Retinal pigment epithelial cell (primary cell): ENCODE measurements around the gene PTPN3.

Experiments used
- DNase-seq: peaks from one replicate; pipeline ENCODE4 v3.0.0-alpha.2; 2010; ENCODE audit warnings: low read depth
- H3K4me3 ChIP-seq: 2 replicates; pipeline ENCODE4 v1.5.1; 2011; ENCODE audit warnings: mild to moderate bottlenecking, low read length, control low read depth, moderate library complexity
- CTCF ChIP-seq: conservative IDR thresholded peaks from 2 replicates; pipeline ENCODE4 v1.5.1; 2011; ENCODE audit warnings: low read depth, low read length, control low read depth, inconsistent platforms

The PTPN3 gene

GRCh38 chr9:109469646-109470358 lies 28.3 kb downstream of the PTPN3 start:
- H3K4me3 ChIP-seq, result no peak overlapping the region
- peak; percentile 36 for DNase-seq
- TF ChIP-seq CTCF, result peak; percentile 97

- TF ChIP-seq CTCF, result no peak
- H3K4me3 ChIP-seq, result no peak overlapping the region
- no peak for DNase-seq
Observed at GRCh38 chr9:109468927-109469326, 29.2 kb downstream of the PTPN3 start.

GRCh38 chr9:109467936-109468335 lies 30.2 kb downstream of the PTPN3 start:
- no peak overlapping the region for H3K4me3 ChIP-seq
- TF ChIP-seq CTCF, result no peak
- peak; percentile 19 for DNase-seq

GRCh38 chr9:109466623-109467590 lies 31.2 kb downstream of the PTPN3 start:
- no peak overlapping the region for H3K4me3 ChIP-seq
- TF ChIP-seq CTCF, result no peak
- DNase-seq, result no peak

GRCh38 chr9:109463924-109464625 lies 34.0 kb downstream of the PTPN3 start:
- no peak for TF ChIP-seq CTCF
- DNase-seq, result no peak
- no peak overlapping the region for H3K4me3 ChIP-seq

- DNase-seq, result no peak
- no peak for TF ChIP-seq CTCF
- H3K4me3 ChIP-seq, result no peak overlapping the region
Observed at GRCh38 chr9:109460576-109460975, 37.5 kb downstream of the PTPN3 start.
